Fibroblast of lung (primary cell): ENCODE data around the gene CTNNA2.

Experiments
- CTCF ChIP-seq, 2 donors: IDR thresholded peaks in 1 of 2; conservative IDR thresholded peaks in 1 of 2; 1 replicate in 1 of 2; 2 replicates in 1 of 2; pipeline ENCODE4 v1.5.1; 2011 to 2012; ENCODE audit warnings: low read length in 2 of 2, control low read depth in 1 of 2, inconsistent platforms in 1 of 2, low read depth in 1 of 2, mild to moderate bottlenecking in 1 of 2
- EZH2 ChIP-seq: IDR thresholded peaks from 2 replicates; pipeline ENCODE4 v1.5.1; 2012; ENCODE audit warnings: low read length, control low read depth, mild to moderate bottlenecking; ENCODE audit errors: missing control alignments

- TF ChIP-seq CTCF (conservative IDR thresholded peaks at IDR 0.05 in 1 of 2, IDR thresholded peaks at IDR 0.05 in 1 of 2; ENCODE audit: low read depth in 1 of 2, low read length in 2 of 2): no peak
- TF ChIP-seq EZH2: peak; percentile 36
These were observed 809.6 kb downstream of the CTNNA2 start for GRCh38 chr2:80322311-80322920.
